ENCODE data around the gene KRAS.

The KRAS gene

DNA sequence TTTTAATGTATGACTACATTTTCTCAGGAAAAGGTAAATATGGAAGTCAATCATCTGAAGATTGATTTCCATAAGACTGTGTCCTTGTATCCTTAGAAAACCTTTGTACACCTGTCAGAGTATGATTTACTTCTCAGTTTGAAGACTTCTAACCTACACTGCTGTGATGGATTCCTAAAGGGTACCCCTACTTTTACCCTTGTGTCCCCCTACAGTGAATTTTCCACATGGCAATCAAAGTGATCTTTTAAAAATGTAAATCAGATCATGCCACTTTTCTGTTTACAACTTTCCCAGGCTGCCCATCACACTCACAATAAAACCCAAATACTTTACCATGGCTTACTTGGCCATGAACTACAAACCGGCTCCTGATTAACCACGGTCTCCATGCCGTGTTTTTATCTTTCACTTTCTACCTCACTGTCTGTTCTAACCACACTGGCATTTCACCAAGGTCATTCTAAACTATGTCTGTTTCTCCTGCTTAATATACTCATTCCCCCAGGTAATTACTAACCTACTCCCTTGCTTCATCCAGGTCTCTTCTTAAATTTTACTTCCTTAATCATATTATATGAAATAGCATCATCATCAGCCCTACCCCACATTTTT is 63.8 kb downstream of the KRAS start:
- no peak for DNase-seq (ENCODE audit: low spot score)
- no peak overlapping the region for H3K4me3 ChIP-seq
- no peak overlapping the region for H3K27ac ChIP-seq
- no peak for TF ChIP-seq CTCF (IDR thresholded peaks at IDR 0.05)

- TF ChIP-seq CTCF (IDR thresholded peaks at IDR 0.05), result no peak
- Histone ChIP-seq H3K4me3 (no peak overlapping the region), H3K27ac (no peak overlapping the region)
- no peak for DNase-seq (ENCODE audit: low spot score)
These were observed 64.5 kb downstream of the KRAS start for GRCh38 chr12:25186038-25186787.

DNA sequence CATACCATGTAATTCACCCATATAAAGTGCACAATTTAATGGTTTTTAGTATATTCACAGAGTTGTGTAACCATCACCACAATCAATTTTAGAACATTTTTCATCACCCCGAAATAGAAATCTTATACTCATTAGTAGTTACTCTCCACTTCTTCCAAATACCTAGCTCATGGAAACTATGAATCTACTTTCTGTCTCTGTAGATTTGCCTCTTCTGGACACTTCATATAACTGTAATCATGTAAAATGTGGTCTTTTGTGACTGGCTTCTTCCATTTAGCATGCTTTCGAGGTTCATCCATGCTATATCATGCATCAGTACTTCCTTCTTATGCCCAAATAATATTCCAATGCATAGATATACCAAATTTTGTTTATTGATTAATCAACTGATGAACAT is 66.6 kb downstream of the KRAS start:
- Histone ChIP-seq H3K4me3 (no peak overlapping the region), H3K27ac (no peak overlapping the region)
- no peak for TF ChIP-seq CTCF (IDR thresholded peaks at IDR 0.05)
- DNase-seq (ENCODE audit: low spot score), result no peak

- no peak for DNase-seq (ENCODE audit: low spot score)
- Histone ChIP-seq H3K27ac (no peak overlapping the region), H3K4me3 (no peak overlapping the region)
- TF ChIP-seq CTCF (IDR thresholded peaks at IDR 0.05), result no peak
These were observed 68.0 kb downstream of the KRAS start for GRCh38 chr12:25182765-25183164.

GRCh38 chr12:25162866-25163265 is 87.9 kb downstream of the KRAS start:
- no peak for TF ChIP-seq CTCF (IDR thresholded peaks at IDR 0.05)
- H3K27ac ChIP-seq, result no peak overlapping the region
- DNase-seq (ENCODE audit: low spot score), result no peak
- no peak overlapping the region for H3K4me3 ChIP-seq

GRCh38 chr12:25156061-25156460 is 94.7 kb downstream of the KRAS start:
- DNase-seq (ENCODE audit: low spot score), result no peak
- TF ChIP-seq CTCF (IDR thresholded peaks at IDR 0.05), result no peak
- no peak overlapping the region for H3K27ac ChIP-seq
- H3K4me3 ChIP-seq, result no peak overlapping the region

DNA sequence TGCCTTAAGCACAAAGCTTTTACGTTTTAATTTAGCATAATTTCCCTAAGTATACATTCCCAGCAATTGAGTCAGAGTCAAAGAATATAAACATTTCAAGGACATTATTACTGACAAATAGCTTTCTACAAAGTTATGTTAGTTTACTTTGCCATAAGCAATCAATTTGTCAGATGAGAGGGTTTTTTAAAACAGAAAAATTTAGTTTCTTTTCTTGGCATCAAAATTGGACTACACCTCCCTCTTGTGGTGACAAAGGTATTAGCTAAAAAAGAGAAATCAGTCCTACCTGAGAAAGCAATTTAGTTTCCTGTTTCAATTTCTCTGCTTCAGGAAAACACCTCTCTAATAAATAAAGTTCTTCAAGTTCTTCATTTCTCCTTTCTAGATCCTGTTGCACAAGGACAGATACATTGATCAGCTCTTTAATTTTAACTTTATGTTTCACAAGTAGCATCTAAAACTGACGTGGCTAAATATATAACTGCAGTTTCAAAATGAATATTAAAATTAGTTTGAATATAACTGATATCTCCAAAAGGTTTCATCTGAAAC is 95.6 kb downstream of the KRAS start:
- no peak for DNase-seq (ENCODE audit: low spot score)
- no peak for TF ChIP-seq CTCF (IDR thresholded peaks at IDR 0.05)
- Histone ChIP-seq H3K4me3 (no peak overlapping the region), H3K27ac (no peak overlapping the region)
